ENCODE results near the gene KIF21B.

KIF21B gene

DNA sequence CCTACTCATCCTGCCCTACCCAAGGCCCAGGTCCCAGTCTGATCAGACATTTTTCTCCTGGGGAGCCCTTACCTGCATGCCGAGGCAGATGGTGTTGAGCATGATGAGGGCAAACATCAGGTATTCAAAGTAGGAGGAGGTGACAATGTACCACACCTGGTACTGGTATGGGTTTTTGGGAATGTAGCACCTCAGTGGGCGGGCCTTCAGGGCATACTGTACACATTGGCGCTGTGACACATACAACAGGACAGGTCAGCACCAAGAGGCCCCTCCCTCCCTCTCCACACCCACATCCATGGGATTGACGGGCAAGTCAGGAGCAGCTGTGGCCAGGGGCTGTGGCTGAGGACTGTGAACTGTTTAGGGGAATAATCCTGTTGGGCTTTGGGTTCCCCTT lies 37.1 kb upstream of the KIF21B start:
- TF ChIP-seq, protein P1, sequence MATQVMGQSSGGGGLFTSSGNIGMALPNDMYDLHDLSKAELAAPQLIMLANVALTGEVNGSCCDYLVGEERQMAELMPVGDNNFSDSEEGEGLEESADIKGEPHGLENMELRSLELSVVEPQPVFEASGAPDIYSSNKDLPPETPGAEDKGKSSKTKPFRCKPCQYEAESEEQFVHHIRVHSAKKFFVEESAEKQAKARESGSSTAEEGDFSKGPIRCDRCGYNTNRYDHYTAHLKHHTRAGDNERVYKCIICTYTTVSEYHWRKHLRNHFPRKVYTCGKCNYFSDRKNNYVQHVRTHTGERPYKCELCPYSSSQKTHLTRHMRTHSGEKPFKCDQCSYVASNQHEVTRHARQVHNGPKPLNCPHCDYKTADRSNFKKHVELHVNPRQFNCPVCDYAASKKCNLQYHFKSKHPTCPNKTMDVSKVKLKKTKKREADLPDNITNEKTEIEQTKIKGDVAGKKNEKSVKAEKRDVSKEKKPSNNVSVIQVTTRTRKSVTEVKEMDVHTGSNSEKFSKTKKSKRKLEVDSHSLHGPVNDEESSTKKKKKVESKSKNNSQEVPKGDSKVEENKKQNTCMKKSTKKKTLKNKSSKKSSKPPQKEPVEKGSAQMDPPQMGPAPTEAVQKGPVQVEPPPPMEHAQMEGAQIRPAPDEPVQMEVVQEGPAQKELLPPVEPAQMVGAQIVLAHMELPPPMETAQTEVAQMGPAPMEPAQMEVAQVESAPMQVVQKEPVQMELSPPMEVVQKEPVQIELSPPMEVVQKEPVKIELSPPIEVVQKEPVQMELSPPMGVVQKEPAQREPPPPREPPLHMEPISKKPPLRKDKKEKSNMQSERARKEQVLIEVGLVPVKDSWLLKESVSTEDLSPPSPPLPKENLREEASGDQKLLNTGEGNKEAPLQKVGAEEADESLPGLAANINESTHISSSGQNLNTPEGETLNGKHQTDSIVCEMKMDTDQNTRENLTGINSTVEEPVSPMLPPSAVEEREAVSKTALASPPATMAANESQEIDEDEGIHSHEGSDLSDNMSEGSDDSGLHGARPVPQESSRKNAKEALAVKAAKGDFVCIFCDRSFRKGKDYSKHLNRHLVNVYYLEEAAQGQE (IDR thresholded peaks at IDR 0.05; ENCODE audit: insufficient replicate concordance, low read depth) = no peak
- H3K4me3 ChIP-seq (replicated peaks; ENCODE audit: insufficient read depth, low read length) = no peak overlapping the region
- no peak overlapping the region for H3K27ac ChIP-seq (replicated peaks)
- H3K27me3 ChIP-seq (ENCODE audit: insufficient read depth, poor library complexity, severe bottlenecking) = no peaks in the 10 kb centered on the region
- no peak for DNase-seq (ENCODE audit: low read depth in 1 of 2, low spot score in 1 of 2)

DNA sequence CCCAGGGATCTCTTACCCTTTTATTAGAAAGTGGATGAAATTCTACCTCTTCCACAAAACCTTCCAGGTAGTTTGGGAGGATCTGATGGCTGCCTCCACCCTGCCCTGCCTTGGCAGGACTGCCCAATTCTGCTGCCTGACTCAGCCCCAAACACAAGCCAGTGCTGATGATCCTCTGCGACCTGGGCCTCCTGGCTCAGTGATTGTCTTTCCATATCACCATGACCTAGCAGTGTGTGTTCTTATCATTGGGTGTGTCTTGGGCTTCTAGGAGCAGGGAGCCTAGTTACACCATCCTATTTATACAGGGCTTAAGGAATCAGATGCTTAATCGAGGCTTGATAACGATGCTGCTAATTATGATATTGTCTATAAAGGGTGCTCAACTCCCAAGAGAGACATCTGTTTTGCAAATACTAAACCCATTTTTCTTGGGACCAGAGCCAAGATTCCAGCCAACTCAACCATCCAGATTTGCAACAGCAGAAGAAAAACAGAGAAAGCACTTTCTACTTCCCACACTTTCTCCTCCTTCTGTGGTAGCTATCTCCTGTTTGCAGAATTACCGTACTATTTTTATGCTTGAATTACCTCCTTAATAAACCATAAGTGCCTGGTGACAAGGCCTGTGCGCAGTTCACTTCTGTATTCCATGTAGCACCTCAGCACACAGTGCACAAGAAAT lies 36.5 kb upstream of the KIF21B start:
- H3K27me3 ChIP-seq (ENCODE audit: insufficient read depth, poor library complexity, severe bottlenecking) = no peaks in the 10 kb centered on the region
- no peak for DNase-seq (ENCODE audit: low read depth in 1 of 2, low spot score in 1 of 2)

DNA sequence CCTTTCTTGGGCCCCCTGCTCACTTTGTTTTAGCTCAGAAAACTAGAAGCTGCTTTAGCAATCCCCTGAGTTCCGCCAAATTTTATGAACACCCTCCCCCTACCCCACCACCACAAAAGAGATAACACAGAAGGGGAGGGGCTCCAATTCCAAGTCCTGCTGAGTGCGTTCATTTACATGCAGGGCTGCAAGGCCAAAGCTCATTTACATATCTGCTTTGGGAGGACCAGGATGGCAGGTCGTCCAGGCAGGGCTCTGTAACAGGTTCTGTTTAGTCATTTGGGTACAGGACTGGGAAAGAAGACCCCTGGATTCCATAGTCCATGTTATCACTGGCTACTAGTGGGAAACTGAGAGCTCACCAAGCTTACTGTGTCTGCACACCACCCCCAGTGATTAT lies 35.9 kb upstream of the KIF21B start:
- DNase-seq (ENCODE audit: low read depth in 1 of 2, low spot score in 1 of 2) = no peak
- Histone ChIP-seq H3K27me3 (ENCODE audit: insufficient read depth, poor library complexity, severe bottlenecking) (no peaks in the 10 kb centered on the region), H3K27ac (replicated peaks) (no peak overlapping the region), H3K4me3 (replicated peaks; ENCODE audit: insufficient read depth, low read length) (no peak overlapping the region)
- TF ChIP-seq, protein P1 (IDR thresholded peaks at IDR 0.05; ENCODE audit: insufficient replicate concordance, low read depth) = no peak
- TF ChIP-seq GABPA (IDR thresholded peaks at IDR 0.05; ENCODE audit: low read depth) (no peak), POLR2AphosphoS5 (IDR thresholded peaks at IDR 0.05; ENCODE audit: low read depth) (no peak), SPI1 (IDR thresholded peaks at IDR 0.05; ENCODE audit: borderline replicate concordance, low read depth) (no peak)
- TF ChIP-seq, protein P2, sequence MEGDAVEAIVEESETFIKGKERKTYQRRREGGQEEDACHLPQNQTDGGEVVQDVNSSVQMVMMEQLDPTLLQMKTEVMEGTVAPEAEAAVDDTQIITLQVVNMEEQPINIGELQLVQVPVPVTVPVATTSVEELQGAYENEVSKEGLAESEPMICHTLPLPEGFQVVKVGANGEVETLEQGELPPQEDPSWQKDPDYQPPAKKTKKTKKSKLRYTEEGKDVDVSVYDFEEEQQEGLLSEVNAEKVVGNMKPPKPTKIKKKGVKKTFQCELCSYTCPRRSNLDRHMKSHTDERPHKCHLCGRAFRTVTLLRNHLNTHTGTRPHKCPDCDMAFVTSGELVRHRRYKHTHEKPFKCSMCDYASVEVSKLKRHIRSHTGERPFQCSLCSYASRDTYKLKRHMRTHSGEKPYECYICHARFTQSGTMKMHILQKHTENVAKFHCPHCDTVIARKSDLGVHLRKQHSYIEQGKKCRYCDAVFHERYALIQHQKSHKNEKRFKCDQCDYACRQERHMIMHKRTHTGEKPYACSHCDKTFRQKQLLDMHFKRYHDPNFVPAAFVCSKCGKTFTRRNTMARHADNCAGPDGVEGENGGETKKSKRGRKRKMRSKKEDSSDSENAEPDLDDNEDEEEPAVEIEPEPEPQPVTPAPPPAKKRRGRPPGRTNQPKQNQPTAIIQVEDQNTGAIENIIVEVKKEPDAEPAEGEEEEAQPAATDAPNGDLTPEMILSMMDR (IDR thresholded peaks at IDR 0.05; ENCODE audit: insufficient read depth, low read length) = no peak

More for the DNA sequence above, 36.5 kb upstream of the KIF21B start:
- TF ChIP-seq, protein P2 (IDR thresholded peaks at IDR 0.05; ENCODE audit: insufficient read depth, low read length) = no peak
- TF ChIP-seq GABPA (IDR thresholded peaks at IDR 0.05; ENCODE audit: low read depth) (no peak), POLR2AphosphoS5 (IDR thresholded peaks at IDR 0.05; ENCODE audit: low read depth) (no peak), SPI1 (IDR thresholded peaks at IDR 0.05; ENCODE audit: borderline replicate concordance, low read depth) (no peak)
- TF ChIP-seq, protein P1 (IDR thresholded peaks at IDR 0.05; ENCODE audit: insufficient replicate concordance, low read depth) = no peak
- H3K27ac ChIP-seq (replicated peaks) = no peak overlapping the region
- H3K4me3 ChIP-seq (replicated peaks; ENCODE audit: insufficient read depth, low read length) = no peak overlapping the region

Data from HL-60 (cell line).